RKO (cell line): ENCODE data around the gene METTL26.

Experiments used
- DNase-seq: peaks from one replicate; pipeline ENCODE4 v3.0.0-alpha.2; 2016; ENCODE audit warnings: low spot score

METTL26 gene

DNA sequence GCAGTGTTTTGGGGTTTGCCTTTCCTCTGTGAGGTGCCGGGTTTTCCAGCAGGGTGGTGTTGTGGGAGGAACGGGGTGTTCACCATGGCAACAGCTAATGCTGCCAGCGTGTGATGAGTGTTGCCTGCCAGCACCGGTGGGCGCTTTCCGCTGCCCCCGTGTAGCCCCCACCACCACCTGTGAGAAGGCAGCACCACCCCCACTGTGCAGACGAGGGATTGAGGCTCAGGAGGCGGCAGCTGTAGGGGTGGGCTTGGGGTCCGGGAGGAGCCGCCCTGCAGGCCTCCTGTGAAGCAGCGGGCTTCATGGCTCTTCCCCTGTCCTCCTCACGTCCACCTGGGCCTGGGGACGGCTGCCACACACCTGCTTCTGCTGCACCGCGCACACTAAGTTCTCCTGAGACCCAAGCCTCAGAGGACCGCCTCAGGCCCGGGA, 41.0 kb downstream of the METTL26 start:
- DNase-seq, result no peak

DNA sequence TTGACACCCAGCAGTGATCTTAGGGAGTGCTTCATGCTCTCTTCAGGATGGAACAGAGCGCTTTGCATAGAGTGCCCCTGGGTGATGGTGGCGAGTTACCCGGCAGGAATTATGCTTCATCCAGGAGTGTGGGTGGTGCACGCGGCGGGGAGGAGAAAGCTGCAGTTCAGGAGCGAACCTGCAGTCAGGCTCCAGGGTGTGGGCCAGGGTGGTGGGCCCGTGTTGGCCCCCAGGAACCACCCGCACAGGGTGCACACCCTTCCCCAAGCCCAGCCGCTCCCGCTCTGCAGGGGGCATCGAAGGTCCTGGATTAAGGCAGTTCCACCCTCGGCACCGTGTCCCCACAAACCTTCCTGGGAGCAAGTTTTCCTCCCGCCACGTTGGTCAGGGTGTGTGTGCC, 42.3 kb downstream of the METTL26 start:
- DNase-seq, result no peak

DNA sequence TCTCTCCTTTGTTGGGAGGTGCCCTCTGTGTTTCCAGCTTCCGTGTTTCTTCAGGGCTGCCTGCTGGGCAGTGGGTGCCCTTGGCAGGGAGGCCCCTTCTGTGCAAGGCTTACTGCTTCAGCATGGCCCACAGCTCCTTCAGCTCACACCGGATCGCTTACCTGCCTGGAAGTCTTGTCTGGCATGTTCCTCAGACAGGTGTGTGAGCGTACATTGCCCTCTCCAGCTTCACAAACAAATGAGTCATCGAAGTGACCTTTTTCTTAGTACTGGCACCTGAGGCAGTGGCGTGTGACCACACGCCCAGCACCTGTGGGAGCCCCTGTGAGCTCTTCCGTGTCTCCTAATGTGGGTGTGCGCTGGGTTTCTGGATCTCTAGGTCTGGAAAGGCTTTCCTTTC, 42.7 kb downstream of the METTL26 start:
- DNase-seq, result no peak

DNA sequence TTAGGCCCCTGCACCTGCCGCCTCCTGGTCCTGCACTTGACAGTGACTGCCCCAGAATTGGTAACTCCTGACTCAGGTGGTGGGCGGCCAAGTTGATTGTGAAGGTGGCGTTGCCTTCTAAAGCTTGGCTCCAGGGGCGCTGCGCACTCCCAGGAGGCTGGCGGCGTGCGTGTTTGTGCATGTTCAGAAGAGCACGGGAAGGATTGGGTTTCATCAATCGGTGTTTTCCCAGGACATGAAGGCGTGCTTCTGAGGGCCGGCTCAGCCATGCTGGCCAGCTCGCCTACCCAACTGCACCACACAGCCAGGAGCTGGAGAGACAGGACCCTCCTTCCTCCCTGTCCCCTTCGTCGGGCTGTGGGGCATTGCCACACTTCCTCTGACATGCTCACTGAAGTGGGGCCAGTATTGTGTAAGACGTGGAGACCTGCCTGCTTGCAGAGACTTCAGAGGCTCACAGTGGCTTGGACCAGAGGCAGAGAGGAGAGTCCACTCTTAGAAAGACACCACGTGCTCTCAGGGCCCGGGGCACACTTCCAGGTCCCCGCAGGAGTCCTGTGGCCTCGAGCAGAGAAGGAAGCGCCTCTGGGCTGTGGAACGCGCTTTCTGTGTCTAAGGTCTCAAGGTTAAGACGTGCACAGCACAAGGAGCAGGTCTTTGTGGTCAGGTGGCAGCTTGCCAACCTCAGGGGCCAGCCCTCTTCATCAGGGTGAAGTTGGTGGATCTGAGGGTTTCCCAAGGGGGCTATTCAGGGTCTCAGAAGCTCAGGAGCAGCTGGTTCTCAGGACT, 43.4 kb downstream of the METTL26 start:
- DNase-seq, result no peak

DNA sequence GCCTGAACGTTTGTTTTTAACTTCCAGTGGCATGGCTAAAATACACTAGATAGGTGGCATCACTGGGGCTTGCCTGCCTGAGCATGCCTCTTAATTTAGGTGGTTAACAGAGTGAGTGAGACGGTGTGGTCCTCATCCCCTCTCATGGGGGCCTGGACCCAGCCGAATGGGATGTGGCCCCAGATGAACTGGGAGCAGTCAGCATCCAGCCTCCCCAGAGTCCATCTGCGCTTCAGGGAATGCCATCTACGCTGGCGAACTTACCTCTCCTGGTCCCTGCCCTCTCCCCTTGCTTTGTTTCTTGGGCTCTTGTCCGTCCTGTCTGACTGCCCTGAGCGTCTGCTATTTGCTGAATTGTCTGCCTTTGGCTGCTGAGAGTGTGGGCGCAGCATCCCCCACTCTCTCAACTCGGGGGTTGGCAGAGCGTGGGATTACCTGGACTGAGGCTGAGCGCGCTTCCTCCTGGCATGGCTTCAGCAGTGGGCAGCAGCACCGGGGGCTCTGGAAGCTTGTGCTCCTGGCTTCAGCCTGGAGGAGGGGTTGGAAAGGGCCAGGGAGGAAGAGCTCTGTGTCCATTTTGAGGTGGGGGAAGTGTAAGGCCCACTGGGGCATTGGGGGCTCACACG, 44.1 kb downstream of the METTL26 start:
- no peak for DNase-seq

DNA sequence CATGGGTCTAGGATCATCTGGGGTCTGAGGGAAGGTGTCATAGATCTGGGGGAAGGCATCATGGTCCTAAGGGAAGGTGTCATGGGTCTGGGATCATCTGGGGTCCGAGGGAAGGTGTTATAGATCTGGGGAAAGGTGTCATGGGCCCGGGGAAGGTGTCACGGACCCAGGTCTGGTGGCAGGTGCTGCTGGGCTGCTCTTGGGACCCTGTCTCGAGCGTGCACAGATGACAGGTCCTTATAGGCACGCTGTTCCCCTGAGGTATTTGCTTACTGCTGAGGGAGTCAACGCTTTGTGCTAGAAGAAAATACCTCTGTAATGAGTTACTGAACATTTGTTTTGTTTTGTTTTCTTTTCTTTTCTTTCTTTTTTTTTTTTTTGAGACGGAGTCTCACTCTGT, 44.9 kb downstream of the METTL26 start:
- DNase-seq, result no peak

DNA sequence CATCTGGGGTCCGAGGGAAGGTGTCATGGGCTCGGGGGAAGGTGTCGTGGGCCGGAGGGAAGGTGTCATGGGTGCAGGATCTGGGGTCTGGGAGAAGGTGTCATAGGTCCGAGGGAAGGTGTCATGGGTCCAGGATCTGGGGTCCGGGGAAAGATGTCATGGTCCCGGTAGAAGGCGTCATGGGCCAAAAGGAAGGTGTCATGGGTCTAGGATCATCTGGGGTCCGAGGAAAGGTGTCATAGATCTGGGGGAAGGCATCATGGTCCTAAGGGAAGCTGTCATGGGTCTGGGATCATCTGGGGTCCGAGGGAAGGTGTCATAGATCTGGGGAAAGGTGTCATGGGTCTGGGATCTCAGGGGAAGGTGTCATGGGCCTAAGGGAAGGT, 45.3 kb downstream of the METTL26 start:
- DNase-seq, result no peak

DNA sequence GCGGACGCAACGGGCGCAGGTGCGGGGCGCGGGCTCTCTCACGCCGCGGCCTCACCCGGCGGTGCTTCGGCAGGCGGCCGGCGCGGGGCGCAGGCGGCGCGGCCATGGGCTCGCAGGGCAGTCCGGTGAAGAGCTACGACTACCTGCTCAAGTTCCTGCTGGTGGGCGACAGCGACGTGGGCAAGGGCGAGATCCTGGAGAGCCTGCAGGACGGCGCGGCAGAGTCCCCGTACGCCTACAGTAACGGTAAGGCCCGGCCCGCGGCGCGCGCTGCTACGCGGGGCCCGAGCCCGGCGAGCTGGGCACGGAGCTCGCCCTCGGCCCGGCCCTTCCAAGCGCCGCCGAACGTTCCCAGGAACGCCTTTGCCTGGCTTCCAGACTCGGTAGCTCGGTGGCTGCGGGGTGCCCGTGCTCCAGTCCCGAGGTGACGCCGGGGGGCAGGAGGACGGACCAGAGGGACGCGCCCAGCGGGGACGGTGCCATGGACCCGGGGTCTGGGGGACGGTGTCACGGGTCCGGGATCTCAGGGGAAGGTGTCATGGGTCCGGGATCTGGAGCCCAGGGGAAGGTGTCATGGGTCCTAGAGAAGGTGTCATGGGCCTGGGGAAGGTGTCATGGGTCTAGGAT, 45.8 kb downstream of the METTL26 start:
- no peak for DNase-seq

DNA sequence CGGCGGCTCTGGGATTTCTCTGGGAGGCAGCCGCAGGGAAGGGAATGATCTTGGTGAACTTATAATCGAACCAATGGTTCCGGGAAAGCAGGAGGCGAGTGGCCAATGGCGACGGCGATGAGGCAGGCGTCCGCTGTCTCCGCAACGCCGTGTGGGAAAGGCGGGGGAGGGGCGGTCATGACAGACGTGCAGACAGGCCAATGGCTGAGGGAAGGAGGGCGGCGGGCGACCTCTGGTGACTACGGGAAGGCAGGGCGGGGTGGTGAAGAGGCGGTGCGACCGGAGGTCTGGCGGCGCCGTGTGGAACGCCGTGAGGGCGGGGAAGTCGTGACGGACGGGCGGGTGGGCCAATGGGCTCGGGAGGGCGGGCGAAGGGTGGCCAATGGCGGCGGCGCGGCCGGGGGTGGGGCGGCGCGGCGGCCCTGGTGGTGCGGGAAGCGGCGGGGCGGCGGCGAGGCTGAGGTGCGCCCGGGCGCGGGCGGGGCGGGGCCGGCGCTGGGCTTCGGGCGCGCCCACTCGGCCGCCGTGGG, 46.4 kb downstream of the METTL26 start, which contains the start of gene RAB40C:
TSS of gene RAB40C (plus strand) at position 409 of the 530 bp plus-strand sequence. CDS start 226 bp downstream, outside the sequence.
- DNase-seq, result peak; percentile 96

DNA sequence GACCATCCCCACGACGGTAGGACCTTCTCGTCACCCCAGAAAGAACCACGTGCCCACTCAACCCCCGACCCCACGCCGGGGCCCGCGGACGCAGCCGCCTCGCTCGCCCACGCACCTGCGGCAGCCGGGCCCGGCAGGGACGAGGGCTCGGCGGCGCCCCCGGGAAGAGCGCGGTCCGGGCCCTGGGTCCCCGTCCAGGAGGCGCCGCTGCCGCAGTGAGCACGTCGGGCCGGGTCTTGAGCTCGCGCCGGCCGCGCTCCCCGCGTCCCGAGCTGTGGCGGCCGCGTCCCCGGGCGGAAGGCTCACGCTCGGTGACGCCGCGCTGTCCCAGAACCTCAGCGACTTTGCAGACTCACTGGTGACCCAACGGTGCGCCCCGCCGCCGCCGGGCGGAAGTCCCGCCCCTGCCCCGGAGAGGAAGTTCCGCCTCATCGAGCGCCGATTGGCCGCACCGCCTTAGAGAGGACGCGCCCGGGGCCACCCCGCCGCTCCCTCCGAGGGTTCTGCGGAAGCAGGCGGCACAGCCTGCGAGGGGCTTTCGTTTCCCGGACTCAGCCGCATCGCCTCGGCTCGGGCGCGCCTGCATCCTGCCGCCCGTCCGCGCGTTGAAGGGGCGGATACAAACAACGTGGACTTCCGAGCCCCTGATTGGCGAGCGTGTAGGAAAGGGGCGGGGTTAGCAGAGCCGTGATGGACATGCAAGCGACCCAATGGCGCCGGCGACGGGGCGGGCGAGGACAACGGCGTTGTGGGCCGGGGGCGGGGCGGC, 47.0 kb downstream of the METTL26 start:
- peak; percentile 94 for DNase-seq

DNA sequence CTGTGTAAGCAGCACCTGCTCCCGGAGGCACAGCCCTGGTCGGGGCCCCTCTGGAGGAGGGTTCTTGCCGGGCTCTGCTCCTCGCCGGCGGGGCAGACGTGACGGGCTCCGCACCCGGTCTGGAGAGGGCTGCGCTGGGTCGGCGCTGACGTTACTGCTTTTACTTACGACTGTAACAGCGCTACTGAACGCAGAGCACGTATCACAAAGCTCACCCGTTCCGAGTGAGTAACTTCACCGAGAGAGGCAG, 47.5 kb downstream of the METTL26 start:
- DNase-seq, result peak; percentile 79

DNA sequence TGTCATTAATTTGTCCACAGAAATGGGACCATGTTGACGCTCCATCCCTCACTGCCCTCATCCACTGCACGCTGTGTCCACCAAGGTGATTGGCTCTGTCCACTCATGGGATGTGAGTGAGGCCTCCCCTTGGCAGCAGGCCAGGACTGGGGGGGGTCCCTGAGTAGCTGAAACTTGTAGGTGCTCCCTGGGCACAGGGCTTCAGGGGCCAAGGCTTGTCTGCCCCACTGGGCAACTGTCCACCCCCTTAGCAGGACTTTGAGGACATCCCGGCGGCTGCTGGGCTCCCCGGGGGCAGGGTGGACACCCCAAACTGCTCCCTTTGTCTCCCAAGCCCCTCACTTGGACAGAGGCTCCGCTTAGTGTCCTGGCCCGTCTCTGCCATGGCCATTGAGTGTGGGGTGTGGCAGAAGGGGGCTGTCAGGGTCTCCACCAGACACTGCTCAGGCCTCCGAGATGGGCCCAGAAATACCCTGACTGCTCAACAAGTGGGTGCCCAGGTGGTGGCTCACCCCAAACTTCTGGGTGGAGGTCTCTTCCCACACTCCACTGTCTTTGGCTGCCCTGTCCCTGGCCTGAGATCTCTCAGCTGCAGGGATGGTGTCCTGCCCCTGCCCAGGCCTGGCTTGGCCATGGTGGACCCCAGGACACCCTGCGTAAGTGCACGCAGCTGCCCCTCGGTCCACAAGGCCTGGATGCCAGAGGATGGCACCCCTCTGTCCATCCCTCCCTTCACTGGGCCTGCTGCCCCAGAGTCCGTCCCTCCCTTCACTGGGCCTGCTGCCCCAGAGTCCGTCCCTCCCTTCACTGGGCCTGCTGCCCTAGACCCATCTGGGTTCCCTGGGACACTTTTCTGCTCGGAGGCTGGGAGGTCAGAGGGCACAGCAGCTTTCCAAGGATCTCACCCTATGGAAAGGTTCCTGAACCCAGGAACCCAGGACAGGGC, 49.2 kb downstream of the METTL26 start:
- DNase-seq, result no peak

DNA sequence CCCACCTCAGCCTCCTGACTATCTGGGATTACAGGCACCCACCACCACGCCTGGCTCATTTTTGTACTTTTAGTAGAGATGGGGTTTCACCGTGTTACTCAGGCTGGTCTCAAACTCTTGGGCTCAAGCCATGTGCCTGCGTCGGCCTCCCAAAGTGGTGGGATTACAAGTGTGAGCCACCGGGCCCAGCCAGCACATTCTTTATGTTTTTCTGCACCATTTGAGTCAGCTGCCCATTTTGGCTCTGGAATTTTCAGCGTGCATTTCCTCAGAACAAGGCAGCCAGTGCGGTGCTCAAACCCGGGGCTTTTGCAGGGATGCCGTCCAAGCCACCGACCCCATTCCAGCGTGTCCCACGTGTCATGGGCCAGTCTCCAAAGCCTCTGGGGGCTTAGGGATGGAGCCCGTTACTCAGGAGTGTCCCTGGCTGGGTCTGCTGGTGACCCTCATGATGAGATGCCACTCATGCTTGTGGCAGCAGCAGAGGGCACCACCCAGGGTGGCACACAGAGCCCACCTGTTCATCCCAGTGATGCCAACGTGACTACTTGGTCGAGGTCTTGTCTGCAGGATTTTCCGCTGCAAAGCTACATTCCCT, 50.0 kb downstream of the METTL26 start:
- DNase-seq, result peak; percentile 24

DNA sequence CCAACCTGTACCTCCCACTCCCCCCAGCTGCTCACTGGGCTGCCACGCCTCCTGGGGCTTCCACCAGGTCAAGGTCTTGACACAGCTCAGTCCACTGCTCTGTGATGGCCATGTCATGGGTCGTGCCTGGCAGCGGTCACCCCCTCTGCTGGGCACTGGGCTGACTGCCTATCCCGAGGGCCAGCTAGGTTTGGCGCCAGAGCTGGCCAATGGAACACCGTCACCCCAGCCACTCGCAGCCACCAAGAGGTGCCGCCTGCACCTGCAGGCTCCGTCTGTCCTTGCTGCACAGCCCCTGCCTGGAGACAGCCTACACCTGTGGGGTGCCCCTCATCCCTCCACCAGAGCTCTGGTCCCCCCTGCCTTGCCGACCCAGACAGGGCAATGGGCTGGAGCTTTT, 50.8 kb downstream of the METTL26 start:
- peak; percentile 32 for DNase-seq
